Measurements from ENCODE around the gene ATG7.

ATG7 gene

GRCh38 chr3:11470031-11470853, 198.0 kb downstream of the ATG7 start:
- H3K27ac ChIP-seq = no peak overlapping the region
- no peak for TF ChIP-seq CTCF (conservative IDR thresholded peaks at IDR 0.05)

DNA sequence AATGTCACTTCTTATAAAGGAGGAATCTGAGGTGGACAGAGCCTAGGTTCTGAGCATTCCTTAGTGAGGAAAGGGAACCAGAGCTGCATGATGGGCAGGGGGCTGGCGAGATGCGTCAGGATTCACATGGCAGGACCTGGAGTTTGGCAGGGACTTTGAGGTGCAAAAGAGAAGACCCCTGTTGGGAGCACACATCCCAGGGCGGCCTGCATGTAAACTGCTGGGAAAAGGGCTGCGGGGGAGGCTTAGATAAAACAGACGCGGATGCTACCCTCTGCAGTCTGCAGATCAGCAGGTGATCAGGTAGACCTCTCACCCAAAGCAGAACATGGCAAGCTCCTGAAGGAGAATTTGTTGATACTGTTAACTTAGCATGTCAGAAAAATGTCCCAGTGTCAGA, 203.1 kb downstream of the ATG7 start:
- no peak for TF ChIP-seq CTCF (conservative IDR thresholded peaks at IDR 0.05)
- peak overlapping the region; percentile 86; the same call in 1 of the 2 replicates for H3K27ac ChIP-seq

GRCh38 chr3:11476735-11477144, 204.5 kb downstream of the ATG7 start:
- H3K27ac ChIP-seq = peak overlapping the region; percentile 86
- no peak for TF ChIP-seq CTCF (conservative IDR thresholded peaks at IDR 0.05)

GRCh38 chr3:11477407-11477911, 205.3 kb downstream of the ATG7 start:
- H3K27ac ChIP-seq = peak overlapping the region; percentile 86
- no peak for TF ChIP-seq CTCF (conservative IDR thresholded peaks at IDR 0.05)

- no peak for TF ChIP-seq CTCF (conservative IDR thresholded peaks at IDR 0.05)
- peak overlapping the region; percentile 86 for H3K27ac ChIP-seq
These were observed 206.0 kb downstream of the ATG7 start for GRCh38 chr3:11478167-11478566.

DNA sequence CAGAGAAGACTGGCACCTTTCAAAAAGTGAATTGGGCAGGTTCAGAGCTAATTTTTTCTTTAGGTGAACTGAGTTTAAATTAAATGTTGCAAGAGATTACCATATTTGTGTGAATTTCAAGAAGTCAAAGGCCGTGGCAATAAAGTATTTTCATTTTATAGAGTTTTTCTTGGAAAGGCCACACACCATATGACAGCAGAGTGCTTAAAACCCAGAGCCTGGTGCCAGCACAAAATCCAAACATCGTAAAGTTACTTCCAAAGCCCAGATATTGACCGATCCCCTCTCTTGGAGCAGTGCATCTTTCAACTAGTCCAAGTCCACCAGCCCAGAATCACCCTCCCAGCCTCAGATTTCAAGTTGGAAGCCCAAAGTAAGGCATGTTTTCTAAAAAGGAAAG, 207.0 kb downstream of the ATG7 start:
- peak overlapping the region; percentile 86 for H3K27ac ChIP-seq
- no peak for TF ChIP-seq CTCF (conservative IDR thresholded peaks at IDR 0.05)

- H3K27ac ChIP-seq = peak overlapping the region; percentile 86
- TF ChIP-seq CTCF (conservative IDR thresholded peaks at IDR 0.05) = no peak
These were observed 208.6 kb downstream of the ATG7 start for GRCh38 chr3:11480663-11481298.

Measured in VCaP (cell line).